Uterus (tissue), 2 donors: ENCODE results near the gene PARD3.

Experiments used
- CTCF ChIP-seq, 4 experiments: fragments of 200-600 bp in 2 of 4; fragments of 450-650 bp in 2 of 4; sonication (generic) in 2 of 4; IDR thresholded peaks; one replicate each; pipeline ENCODE4 v1.5.1; 2016 to 2019; ENCODE audit warnings: antibody characterized with exemption in 4 of 4, mild to moderate bottlenecking in 2 of 4, moderate library complexity in 1 of 4
- POLR2A ChIP-seq, 2 donors: fragments of 450-650 bp; IDR thresholded peaks; one replicate each; pipeline ENCODE4 v1.6.1; 2016; ENCODE audit warnings: antibody characterized with exemption in 2 of 2, mild to moderate bottlenecking in 1 of 2, moderate library complexity in 1 of 2

DNA sequence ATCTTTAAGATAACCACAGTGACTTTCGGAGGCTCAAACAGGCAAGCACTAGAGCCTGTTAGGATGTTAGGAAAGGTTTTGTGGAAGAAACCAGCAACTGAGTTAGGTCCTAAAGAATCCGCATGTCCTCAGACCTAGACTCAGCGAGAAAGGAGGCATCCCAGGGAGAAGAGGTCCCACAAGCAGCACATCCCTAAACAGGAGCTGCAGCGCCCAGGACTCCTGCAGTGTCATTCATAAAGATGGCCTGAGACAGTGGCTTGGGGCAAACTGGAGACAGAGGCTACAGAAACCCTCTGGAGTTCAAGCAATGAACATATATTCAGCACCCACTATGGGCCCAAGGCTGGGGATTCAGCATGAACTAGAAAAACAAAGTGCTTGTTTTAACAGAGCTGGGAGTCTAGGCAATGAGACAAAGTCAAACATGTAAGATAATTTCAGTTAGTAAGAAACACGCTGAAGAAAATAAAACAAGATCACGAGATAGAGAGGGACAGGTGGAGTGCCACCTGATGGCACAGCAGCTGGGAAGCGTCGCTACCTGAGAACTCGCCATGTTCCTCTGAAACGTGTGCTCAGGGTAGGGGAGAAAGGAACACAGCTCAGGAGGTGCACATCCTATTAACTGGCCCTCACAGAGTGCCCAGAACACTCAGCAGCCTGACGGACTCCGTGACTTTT lies 48.1 kb downstream of the PARD3 start:
- no peak for TF ChIP-seq CTCF (IDR thresholded peaks at IDR 0.05)
- no peak for TF ChIP-seq POLR2A (IDR thresholded peaks at IDR 0.05)
